Thyroid gland (tissue), 4 donors: Measurements from ENCODE around the gene STEAP3. TPM values are rescaled to one million over a fixed set of nuclear protein-coding genes. Genes with fewer than 3 reads are reported as not detected.

Experiments used
- DNase-seq, 2 donors: peaks; one replicate each; pipeline ENCODE4 v3.0.0-alpha.2; 2019
- H3K27ac ChIP-seq, 3 donors: fragments of 200-600 bp; sonication (generic); 1 replicate in 2 of 3; 2 replicates in 1 of 3; pipeline ENCODE4 v1.5.1; 2016 to 2019; ENCODE audit warnings: mild to moderate bottlenecking in 1 of 3, moderate library complexity in 1 of 3
- H3K27me3 ChIP-seq: fragments of 200-600 bp; sonication (generic); one replicate; pipeline ENCODE4 v1.5.1; 2019
- H3K36me3 ChIP-seq, 2 donors: fragments of 200-600 bp; sonication (generic); one replicate each; pipeline ENCODE4 v1.5.1; 2016 to 2019
- H3K4me1 ChIP-seq, 2 donors: fragments of 200-600 bp; sonication (generic); one replicate each; pipeline ENCODE4 v1.5.1; 2017 to 2019
- H3K4me3 ChIP-seq, 3 donors: fragments of 200-600 bp; sonication (generic); replicated peaks in 1 of 3; 1 replicate in 2 of 3; 2 replicates in 1 of 3; pipeline ENCODE4 v1.5.1; 2016; ENCODE audit warnings: mild to moderate bottlenecking in 1 of 3
- H3K9me3 ChIP-seq: fragments of 200-600 bp; sonication (generic); one replicate; pipeline ENCODE4 v1.5.1; 2017
- CTCF ChIP-seq, 6 experiments: fragments of 200-600 bp in 3 of 6; fragments of 450-650 bp in 3 of 6; sonication (generic) in 3 of 6; IDR thresholded peaks; one replicate each; pipeline ENCODE4 v1.5.1; 2016 to 2019; ENCODE audit warnings: antibody characterized with exemption in 6 of 6, mild to moderate bottlenecking in 2 of 6, inconsistent platforms in 1 of 6, moderate library complexity in 1 of 6
- POLR2A ChIP-seq, 2 donors: fragments of 450-650 bp; IDR thresholded peaks; one replicate each; pipeline ENCODE4 v1.6.1; 2017; ENCODE audit warnings: antibody characterized with exemption in 2 of 2, mild to moderate bottlenecking in 2 of 2, moderate library complexity in 1 of 2
- WGBS, 2 donors: methylation state at CpG; one replicate each; pipeline ENCODE4 v1.1.5; 2017; 5-methylcytosine and 5-hydroxymethylcytosine counted together
- intact Hi-C: fragments of 100-400 bp; cut with DNase I; formaldehyde crosslinking; loops from one replicate; pipeline ENCODE4 v1.15.1; 2023
- total RNA-seq, 4 donors: library from RNA; depleted of rRNA; stranded (reverse); fragments of >200 nt; gene quantifications; one replicate each; pipeline ENCODE4 v1.2.3, GENCODE V29; 2016

STEAP3 gene
- total RNA-seq, 4 donors from 2014 or later = 7.4 to 23.2 (median 12.0) TPM

DNA sequence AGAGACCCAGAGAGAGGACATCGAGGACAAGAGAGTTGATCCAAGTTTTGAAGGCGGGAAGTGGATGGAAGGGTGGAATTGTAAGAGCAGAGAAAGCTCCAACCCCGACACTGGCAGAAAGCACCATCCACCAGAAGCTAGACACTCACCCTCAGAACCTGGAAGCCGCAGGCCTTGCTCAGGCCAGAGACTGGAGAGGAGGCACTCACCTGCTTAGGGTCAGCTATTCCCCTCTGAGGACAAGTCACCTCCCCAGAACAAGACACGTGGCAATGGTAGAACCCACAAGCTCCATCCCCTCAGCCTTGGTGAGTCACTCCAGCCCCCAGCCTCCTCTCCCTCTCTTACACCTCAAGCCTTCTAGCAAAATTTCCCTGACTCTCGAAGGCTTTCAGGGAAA is 64.9 kb downstream of the STEAP3 start:
- H3K27me3 ChIP-seq = no peaks in the 10 kb centered on the region
- H3K36me3 ChIP-seq = no peaks in the 10 kb centered on the region
- H3K4me1 ChIP-seq = peaks cover 17 to 25% of the 10 kb centered on the region in 2 donors
- intact Hi-C loops = loop anchor here (5.0 to 10.0 kb wide), 2 partner anchors 66 to 404 kb away; partner anchors contain the start of gene STEAP3
- no peak overlapping the region for H3K4me3 ChIP-seq
- DNase-seq = no peak
- TF ChIP-seq POLR2A (IDR thresholded peaks at IDR 0.05) = no peak
- TF ChIP-seq CTCF (IDR thresholded peaks at IDR 0.05) = no peak
- WGBS, 2 donors = 84 to 91% methylated on average over 6 of the region's 6 CpGs
- no peaks in the 10 kb centered on the region for H3K9me3 ChIP-seq
- no peak overlapping the region for H3K27ac ChIP-seq

DNA sequence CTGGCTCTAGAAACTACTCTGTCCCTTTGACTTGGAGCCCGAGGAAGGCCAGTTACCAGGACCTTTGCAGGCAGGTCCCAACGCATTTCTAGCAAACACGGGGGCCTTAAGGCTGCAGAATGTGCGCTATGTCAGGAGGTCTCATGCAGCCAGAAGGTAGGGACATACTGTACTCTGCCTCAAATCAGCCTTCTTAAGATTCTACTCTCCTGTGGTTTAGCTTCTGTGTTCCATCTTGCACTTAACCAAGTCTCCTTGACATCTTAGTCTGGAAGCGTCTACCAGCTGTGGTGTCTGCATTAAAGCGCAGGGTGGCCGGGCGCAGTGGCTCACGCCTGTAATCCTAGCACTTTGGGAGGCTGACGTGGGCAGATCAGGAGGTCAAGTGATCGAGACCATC is 65.5 kb downstream of the STEAP3 start:
- WGBS, 2 donors = 71 to 93% methylated on average over 10 to 11 of the region's 11 CpGs
- H3K27ac ChIP-seq = no peak overlapping the region
- TF ChIP-seq CTCF (IDR thresholded peaks at IDR 0.05) (no peak), POLR2A (IDR thresholded peaks at IDR 0.05) (no peak)
- peaks cover 14 to 21% of the 10 kb centered on the region in 2 donors for H3K4me1 ChIP-seq
- intact Hi-C loops = loop anchor here (5.0 to 10.0 kb wide), 2 partner anchors 67 to 404 kb away; partner anchors contain the start of gene STEAP3
- no peaks in the 10 kb centered on the region for H3K36me3 ChIP-seq
- no peak for DNase-seq
- no peaks in the 10 kb centered on the region for H3K9me3 ChIP-seq
- no peaks in the 10 kb centered on the region for H3K27me3 ChIP-seq
- H3K4me3 ChIP-seq = no peak overlapping the region

DNA sequence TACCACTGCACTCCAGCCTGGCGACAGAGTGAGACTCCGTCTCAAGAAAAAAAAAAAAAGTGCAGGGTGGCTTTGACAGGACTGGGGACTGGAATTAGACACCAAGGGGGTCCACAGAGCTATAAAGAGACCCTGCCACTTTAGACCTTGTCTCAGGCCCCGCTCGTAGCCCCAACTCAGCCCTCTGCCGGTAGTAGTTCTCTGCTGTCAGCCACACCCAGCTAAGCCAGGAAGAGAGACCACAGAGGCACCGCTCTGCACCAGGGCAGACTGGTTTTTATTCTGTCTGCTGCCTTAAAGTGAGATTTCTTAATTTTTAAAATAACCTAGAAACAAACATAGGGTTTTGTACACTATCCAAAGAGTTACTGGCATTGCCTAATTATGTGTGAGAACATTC is 66.0 kb downstream of the STEAP3 start:
- WGBS, 2 donors = 93 to 94% methylated on average over 6 of the region's 6 CpGs
- no peak overlapping the region for H3K4me3 ChIP-seq
- no peak for DNase-seq
- intact Hi-C loops = loop anchor here (5.0 to 10.0 kb wide), 2 partner anchors 67 to 405 kb away; partner anchors contain the start of gene STEAP3
- H3K4me1 ChIP-seq = peaks cover 11 to 17% of the 10 kb centered on the region in 2 donors
- H3K9me3 ChIP-seq = no peaks in the 10 kb centered on the region
- no peaks in the 10 kb centered on the region for H3K27me3 ChIP-seq
- no peaks in the 10 kb centered on the region for H3K36me3 ChIP-seq
- TF ChIP-seq POLR2A (IDR thresholded peaks at IDR 0.05) (no peak), CTCF (IDR thresholded peaks at IDR 0.05) (no peak)
- H3K27ac ChIP-seq = no peak overlapping the region

DNA sequence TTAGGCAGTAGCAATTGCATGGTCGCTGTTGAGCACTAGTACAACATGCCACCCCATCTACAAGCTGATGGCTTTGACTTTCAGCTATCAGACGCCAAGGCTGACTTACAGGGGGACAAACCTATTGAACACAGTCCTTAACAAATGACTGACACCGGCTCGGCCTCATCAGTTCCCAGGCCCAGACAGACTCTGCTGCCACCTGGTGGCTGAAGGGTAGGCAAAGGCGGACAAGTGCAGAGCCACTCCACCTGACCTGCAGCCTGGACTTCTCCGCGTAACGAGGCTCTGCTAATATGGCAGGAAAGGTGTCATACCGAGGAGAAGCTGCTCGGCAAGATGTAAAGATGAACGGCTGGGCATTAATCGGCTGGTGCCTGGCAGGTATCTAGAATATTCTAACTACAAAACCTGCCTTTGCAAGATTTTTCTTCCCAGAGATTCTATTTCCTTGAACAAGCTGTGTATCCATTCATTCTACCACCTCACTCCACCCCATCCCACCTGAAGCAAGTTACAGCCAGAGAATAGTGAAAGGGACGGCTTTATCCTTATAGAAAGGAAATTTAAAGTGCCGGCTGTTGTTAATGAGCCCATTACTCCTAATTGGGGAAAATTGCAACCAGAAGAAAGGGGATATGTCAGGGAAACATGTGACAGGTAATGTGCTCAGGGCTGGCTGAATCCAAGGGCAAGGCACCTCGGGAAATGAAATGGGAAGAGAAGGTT is 67.4 kb downstream of the STEAP3 start:
- DNase-seq = peak; percentile 77 to 80
- Histone ChIP-seq H3K4me1 (peaks cover 11 to 17% of the 10 kb centered on the region in 2 donors), H3K27ac (peak overlapping the region in 1 of 3 donors; percentile 72), H3K4me3 (no peak overlapping the region), H3K36me3 (no peaks in the 10 kb centered on the region), H3K9me3 (no peaks in the 10 kb centered on the region), H3K27me3 (no peaks in the 10 kb centered on the region)
- TF ChIP-seq POLR2A (IDR thresholded peaks at IDR 0.05) = no peak
- peak in 5 of 6 experiments; percentile 71 to 85 (median 77) for TF ChIP-seq CTCF (IDR thresholded peaks at IDR 0.05)
- 45 to 67% methylated on average over 15 of the region's 15 CpGs for WGBS, 2 donors
- intact Hi-C loops = no loop called here

DNA sequence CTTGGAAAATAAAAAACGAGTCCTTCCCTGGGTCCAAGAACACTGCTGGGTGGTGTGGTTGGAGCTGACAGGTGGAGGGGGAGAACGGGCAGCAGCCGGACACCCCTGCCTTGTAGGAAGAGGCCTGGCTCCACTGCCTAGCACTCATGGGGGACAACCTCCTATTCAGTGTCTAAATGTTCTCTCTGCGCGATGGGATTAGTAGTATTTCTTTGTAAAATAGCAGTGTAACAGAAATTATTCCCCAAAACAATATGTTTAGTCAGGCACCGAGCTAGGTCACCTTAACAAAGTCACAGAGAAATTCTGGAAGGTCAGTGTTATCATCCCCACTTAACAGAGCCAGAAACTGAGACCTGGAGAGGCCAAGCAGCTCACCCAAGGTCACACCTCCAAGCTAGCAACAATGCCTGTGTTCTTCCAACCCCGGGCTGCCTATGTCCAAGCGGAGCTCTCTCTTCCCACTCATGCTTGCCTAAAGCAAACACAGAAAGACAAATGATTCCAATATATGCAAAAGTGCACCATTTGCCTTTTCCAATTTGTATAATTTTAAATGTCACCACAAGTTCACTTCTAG is 68.0 kb downstream of the STEAP3 start:
- intact Hi-C loops = no loop called here
- Histone ChIP-seq H3K36me3 (no peaks in the 10 kb centered on the region), H3K9me3 (no peaks in the 10 kb centered on the region), H3K27me3 (no peaks in the 10 kb centered on the region), H3K4me3 (no peak overlapping the region), H3K4me1 (peaks cover 11 to 17% of the 10 kb centered on the region in 2 donors), H3K27ac (peak overlapping the region; percentile 1 to 72 (median 59))
- DNase-seq = peak; percentile 10 to 19
- WGBS, 2 donors = 77 to 83% methylated on average over 8 of the region's 8 CpGs
- TF ChIP-seq CTCF (IDR thresholded peaks at IDR 0.05) = no peak
